ENCODE results near the gene KHDRBS1. TPM values are rescaled to one million over a fixed set of nuclear protein-coding genes. Genes with fewer than 3 reads are reported as not detected.
"Not testable (repeated sequence)": the region's sequence is repeated elsewhere in the genome, so short reads cannot be mapped to it uniquely, and the experiment has no call there.

KHDRBS1 gene
- polyA plus RNA-seq, 4 donors, result 50.1 to 123 (median 77.7) TPM

GRCh38 chr1:31996121-31996520 is 17.5 kb upstream of the KHDRBS1 start:
- H3K4me1 ChIP-seq (ENCODE audit: control insufficient read depth in 3 of 3, insufficient read depth in 2 of 3, low read depth in 1 of 3, low read length in 2 of 3); H3K4me3 ChIP-seq (ENCODE audit: low read depth in 1 of 3, low read length in 3 of 3); H3K27ac ChIP-seq (ENCODE audit: low read depth in 1 of 3, low read length in 2 of 3); H3K27me3 ChIP-seq (ENCODE audit: control insufficient read depth in 3 of 3, insufficient read depth in 3 of 3, low read length in 3 of 3); H3K9me3 ChIP-seq (ENCODE audit: control insufficient read depth in 2 of 2, insufficient read depth in 1 of 2, low read depth in 1 of 2, low read length in 1 of 2); H3K36me3 ChIP-seq (ENCODE audit: control insufficient read depth in 3 of 3, insufficient read depth in 2 of 3, low read depth in 1 of 3, low read length in 3 of 3); DNase-seq; FAIRE-seq: not testable (repeated sequence)
- WGBS, 3 donors, result 81 to 86% (median 85%) methylated on average over 5 of the region's 5 CpGs

- Histone ChIP-seq H3K27ac (ENCODE audit: low read depth in 1 of 3, low read length in 2 of 3) (no peak overlapping the region), H3K4me3 (ENCODE audit: low read depth in 1 of 3, low read length in 3 of 3) (no peak overlapping the region), H3K36me3 (ENCODE audit: control insufficient read depth in 3 of 3, insufficient read depth in 2 of 3, low read depth in 1 of 3, low read length in 3 of 3) (no peaks in the 10 kb centered on the region), H3K4me1 (ENCODE audit: control insufficient read depth in 3 of 3, insufficient read depth in 2 of 3, low read depth in 1 of 3, low read length in 2 of 3) (no peaks in the 10 kb centered on the region), H3K9me3 (ENCODE audit: control insufficient read depth in 2 of 2, insufficient read depth in 1 of 2, low read depth in 1 of 2, low read length in 1 of 2) (no peaks in the 10 kb centered on the region), H3K27me3 (ENCODE audit: control insufficient read depth in 3 of 3, insufficient read depth in 3 of 3, low read length in 3 of 3) (no peaks in the 10 kb centered on the region)
- FAIRE-seq (no peak), DNase-seq (no peak)
- 78 to 88% (median 81%) methylated on average over 5 of the region's 5 CpGs for WGBS, 3 donors
These were observed 11.8 kb upstream of the KHDRBS1 start for GRCh38 chr1:32001863-32002262.

GRCh38 chr1:32002285-32002684 is 11.4 kb upstream of the KHDRBS1 start:
- not testable (repeated sequence) for H3K27me3 ChIP-seq (ENCODE audit: control insufficient read depth in 3 of 3, insufficient read depth in 3 of 3, low read length in 3 of 3); H3K4me3 ChIP-seq (ENCODE audit: low read depth in 1 of 3, low read length in 3 of 3); H3K36me3 ChIP-seq (ENCODE audit: control insufficient read depth in 3 of 3, insufficient read depth in 2 of 3, low read depth in 1 of 3, low read length in 3 of 3); H3K9me3 ChIP-seq (ENCODE audit: control insufficient read depth in 2 of 2, insufficient read depth in 1 of 2, low read depth in 1 of 2, low read length in 1 of 2); DNase-seq; H3K27ac ChIP-seq (ENCODE audit: low read depth in 1 of 3, low read length in 2 of 3); FAIRE-seq; H3K4me1 ChIP-seq (ENCODE audit: control insufficient read depth in 3 of 3, insufficient read depth in 2 of 3, low read depth in 1 of 3, low read length in 2 of 3)
- WGBS, 3 donors, result 55 to 73% (median 68%) methylated on average over 4 of the region's 4 CpGs

GRCh38 chr1:32005522-32005921 is 8.1 kb upstream of the KHDRBS1 start:
- no peak for DNase-seq
- Histone ChIP-seq H3K4me1 (ENCODE audit: control insufficient read depth in 3 of 3, insufficient read depth in 2 of 3, low read depth in 1 of 3, low read length in 2 of 3) (no peaks in the 10 kb centered on the region), H3K27me3 (ENCODE audit: control insufficient read depth in 3 of 3, insufficient read depth in 3 of 3, low read length in 3 of 3) (no peaks in the 10 kb centered on the region), H3K4me3 (ENCODE audit: low read depth in 1 of 3, low read length in 3 of 3) (no peak overlapping the region), H3K27ac (ENCODE audit: low read depth in 1 of 3, low read length in 2 of 3) (no peak overlapping the region), H3K9me3 (ENCODE audit: control insufficient read depth in 2 of 2, insufficient read depth in 1 of 2, low read depth in 1 of 2, low read length in 1 of 2) (no peaks in the 10 kb centered on the region), H3K36me3 (ENCODE audit: control insufficient read depth in 3 of 3, insufficient read depth in 2 of 3, low read depth in 1 of 3, low read length in 3 of 3) (no peaks in the 10 kb centered on the region)
- WGBS, 3 donors, result 89 to 92% (median 91%) methylated on average over 3 of the region's 3 CpGs
- FAIRE-seq, result no peak

- no peak overlapping the region for H3K27ac ChIP-seq (ENCODE audit: low read depth in 1 of 3, low read length in 2 of 3)
- H3K27me3 ChIP-seq (ENCODE audit: control insufficient read depth in 3 of 3, insufficient read depth in 3 of 3, low read length in 3 of 3), result no peaks in the 10 kb centered on the region
- 84 to 100% (median 95%) methylated on average over 1 of the region's 1 CpG for WGBS, 3 donors
- DNase-seq (no peak), FAIRE-seq (no peak)
- H3K36me3 ChIP-seq (ENCODE audit: control insufficient read depth in 3 of 3, insufficient read depth in 2 of 3, low read depth in 1 of 3, low read length in 3 of 3), result no peaks in the 10 kb centered on the region
- H3K9me3 ChIP-seq (ENCODE audit: control insufficient read depth in 2 of 2, insufficient read depth in 1 of 2, low read depth in 1 of 2, low read length in 1 of 2), result no peaks in the 10 kb centered on the region
- H3K4me1 ChIP-seq (ENCODE audit: control insufficient read depth in 3 of 3, insufficient read depth in 2 of 3, low read depth in 1 of 3, low read length in 2 of 3), result no peaks in the 10 kb centered on the region
- no peak overlapping the region for H3K4me3 ChIP-seq (ENCODE audit: low read depth in 1 of 3, low read length in 3 of 3)
These were observed 6.1 kb upstream of the KHDRBS1 start for GRCh38 chr1:32007591-32007940.

GRCh38 chr1:32010246-32010645 is 3.4 kb upstream of the KHDRBS1 start:
- FAIRE-seq (no peak), DNase-seq (no peak)
- no peaks in the 10 kb centered on the region for H3K36me3 ChIP-seq (ENCODE audit: control insufficient read depth in 3 of 3, insufficient read depth in 2 of 3, low read depth in 1 of 3, low read length in 3 of 3)
- no peaks in the 10 kb centered on the region for H3K27me3 ChIP-seq (ENCODE audit: control insufficient read depth in 3 of 3, insufficient read depth in 3 of 3, low read length in 3 of 3)
- WGBS, 3 donors, result 88 to 91% (median 89%) methylated on average over 5 of the region's 5 CpGs
- no peak overlapping the region for H3K27ac ChIP-seq (ENCODE audit: low read depth in 1 of 3, low read length in 2 of 3)
- no peaks in the 10 kb centered on the region for H3K9me3 ChIP-seq (ENCODE audit: control insufficient read depth in 2 of 2, insufficient read depth in 1 of 2, low read depth in 1 of 2, low read length in 1 of 2)
- peaks cover 0 to 5% (median 0%) of the 10 kb centered on the region in 3 donors for H3K4me1 ChIP-seq (ENCODE audit: control insufficient read depth in 3 of 3, insufficient read depth in 2 of 3, low read depth in 1 of 3, low read length in 2 of 3)
- H3K4me3 ChIP-seq (ENCODE audit: low read depth in 1 of 3, low read length in 3 of 3), result no peak overlapping the region

GRCh38 chr1:32012709-32013385 is 821 bp upstream of the KHDRBS1 start:
- no peaks in the 10 kb centered on the region for H3K9me3 ChIP-seq (ENCODE audit: control insufficient read depth in 2 of 2, insufficient read depth in 1 of 2, low read depth in 1 of 2, low read length in 1 of 2)
- no peak for FAIRE-seq
- WGBS, 3 donors, result 53 to 55% (median 55%) methylated on average over 12 of the region's 12 CpGs
- H3K27me3 ChIP-seq (ENCODE audit: control insufficient read depth in 3 of 3, insufficient read depth in 3 of 3, low read length in 3 of 3), result no peaks in the 10 kb centered on the region
- H3K36me3 ChIP-seq (ENCODE audit: control insufficient read depth in 3 of 3, insufficient read depth in 2 of 3, low read depth in 1 of 3, low read length in 3 of 3), result peaks cover 0 to 4% (median 0%) of the 10 kb centered on the region in 3 donors
- H3K4me1 ChIP-seq (ENCODE audit: control insufficient read depth in 3 of 3, insufficient read depth in 2 of 3, low read depth in 1 of 3, low read length in 2 of 3), result peaks cover 0 to 9% (median 5%) of the 10 kb centered on the region in 3 donors
- peak overlapping the region in 2 of 3 donors; percentile 41 to 60 for H3K4me3 ChIP-seq (ENCODE audit: low read depth in 1 of 3, low read length in 3 of 3)
- no peak for DNase-seq
- peak overlapping the region; percentile 52 to 100 (median 92) for H3K27ac ChIP-seq (ENCODE audit: low read depth in 1 of 3, low read length in 2 of 3)

GRCh38 chr1:32014199-32014947 is 705 bp downstream of the KHDRBS1 start:
- Histone ChIP-seq H3K27me3 (ENCODE audit: control insufficient read depth in 3 of 3, insufficient read depth in 3 of 3, low read length in 3 of 3) (no peaks in the 10 kb centered on the region), H3K27ac (ENCODE audit: low read depth in 1 of 3, low read length in 2 of 3) (peak overlapping the region; percentile 98 to 100 (median 99)), H3K36me3 (ENCODE audit: control insufficient read depth in 3 of 3, insufficient read depth in 2 of 3, low read depth in 1 of 3, low read length in 3 of 3) (peaks cover 0 to 9% (median 0%) of the 10 kb centered on the region in 3 donors), H3K4me3 (ENCODE audit: low read depth in 1 of 3, low read length in 3 of 3) (peak overlapping the region; percentile 84 to 100 (median 97)), H3K4me1 (ENCODE audit: control insufficient read depth in 3 of 3, insufficient read depth in 2 of 3, low read depth in 1 of 3, low read length in 2 of 3) (peaks cover 0 to 11% (median 9%) of the 10 kb centered on the region in 3 donors), H3K9me3 (ENCODE audit: control insufficient read depth in 2 of 2, insufficient read depth in 1 of 2, low read depth in 1 of 2, low read length in 1 of 2) (no peaks in the 10 kb centered on the region)
- 0 to 1% (median 0%) methylated on average over 53 to 55 of the region's 55 CpGs for WGBS, 3 donors
- FAIRE-seq (no peak), DNase-seq (peak; percentile 58 to 80)

All from small intestine (tissue), 7 donors.